ENCODE data around the gene SPG21. TPM values are rescaled to one million over a fixed set of nuclear protein-coding genes. Genes with fewer than 3 reads are reported as not detected.
A peak's percentile ranks its signal among the peaks of the same experiment; 100 is the strongest.

The SPG21 gene, protein sequence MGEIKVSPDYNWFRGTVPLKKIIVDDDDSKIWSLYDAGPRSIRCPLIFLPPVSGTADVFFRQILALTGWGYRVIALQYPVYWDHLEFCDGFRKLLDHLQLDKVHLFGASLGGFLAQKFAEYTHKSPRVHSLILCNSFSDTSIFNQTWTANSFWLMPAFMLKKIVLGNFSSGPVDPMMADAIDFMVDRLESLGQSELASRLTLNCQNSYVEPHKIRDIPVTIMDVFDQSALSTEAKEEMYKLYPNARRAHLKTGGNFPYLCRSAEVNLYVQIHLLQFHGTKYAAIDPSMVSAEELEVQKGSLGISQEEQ
- total RNA-seq (2012; rRNA removed) = 86.7 and 94.6 TPM in 2 replicates

DNA sequence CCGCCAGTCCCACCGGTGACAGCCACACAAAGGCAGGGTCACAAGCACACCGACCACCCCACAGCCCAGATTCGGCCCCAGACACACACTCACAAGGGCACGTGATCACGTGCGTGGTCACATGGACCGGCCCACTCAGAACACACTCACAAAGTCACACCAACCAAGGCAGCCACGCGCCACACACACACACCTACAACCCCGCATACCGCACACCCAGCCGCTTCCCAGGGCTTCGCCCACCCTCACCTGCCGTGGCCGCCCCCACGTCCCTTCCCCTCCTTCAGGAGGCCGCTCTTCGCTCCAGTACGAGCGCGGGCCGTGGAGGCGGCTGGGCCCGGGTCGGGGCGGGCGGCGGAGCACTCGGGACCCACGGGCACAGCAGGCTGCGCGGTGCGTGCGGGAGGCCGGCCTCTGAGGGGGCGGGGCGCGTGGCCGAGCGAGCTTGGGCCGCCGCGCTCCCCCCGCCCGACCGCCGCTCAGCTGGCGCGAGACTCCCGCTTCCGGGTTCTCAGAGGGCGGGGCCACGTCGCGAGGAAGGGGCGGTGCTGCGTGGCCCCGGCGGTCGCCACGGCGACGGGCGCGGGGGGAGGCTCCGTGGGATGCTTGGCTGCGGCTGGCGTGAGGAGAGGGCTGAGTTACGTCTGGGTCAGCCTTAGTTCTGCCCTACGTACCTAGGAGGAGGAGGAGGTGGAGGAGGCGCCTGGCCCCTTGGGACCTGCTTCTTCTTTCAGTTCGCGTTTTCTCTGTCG lies at the start of gene SPG21:
TSS of gene SPG21 (minus strand) at position 499 of the 752 bp plus-strand sequence. CDS start 6,345 bp downstream, outside the sequence.
- no peaks in the 10 kb centered on the region for H3K9me3 ChIP-seq (replicated peaks; ENCODE audit: low read length)
- H3K4me3 ChIP-seq (ENCODE audit: low read length) = peak within 1 kb of the TSS; percentile 99
- peaks cover 6% of the 10 kb centered on the region for H3K36me3 ChIP-seq (ENCODE audit: insufficient read depth, low read length)
- H3K4me2 ChIP-seq (ENCODE audit: low read length) = peak within 1 kb of the TSS; percentile 96
- no peaks in the 10 kb centered on the region for H3K27me3 ChIP-seq (ENCODE audit: control insufficient read depth, insufficient read depth, low read length)
- peak within 1 kb of the TSS; percentile 98 for H3K9ac ChIP-seq (ENCODE audit: low read depth, low read length)
- peaks cover 25% of the 10 kb centered on the region for H3K4me1 ChIP-seq (ENCODE audit: control insufficient read depth, insufficient read depth, low read length)

DNA sequence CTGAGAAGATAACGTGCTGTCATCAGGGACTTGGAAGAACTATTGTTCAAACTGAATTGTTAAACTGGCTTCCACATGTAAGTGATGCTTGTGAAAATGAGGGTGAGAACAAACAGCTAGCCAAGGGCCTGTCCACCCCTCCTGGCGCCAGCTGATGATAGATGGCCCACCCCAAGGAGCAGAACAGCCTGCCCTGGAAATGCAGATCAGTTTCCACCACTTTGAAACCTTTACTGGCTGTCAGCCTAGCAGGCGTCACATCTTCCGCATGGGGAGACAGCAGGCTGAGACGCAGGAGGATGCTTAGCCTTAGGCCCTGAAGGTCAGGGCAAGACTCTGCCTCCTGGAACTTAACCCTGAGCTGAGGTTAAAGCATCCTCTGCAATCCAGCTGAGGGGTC lies 49.1 kb upstream of the SPG21 start:
- no peaks in the 10 kb centered on the region for H3K36me3 ChIP-seq (ENCODE audit: insufficient read depth, low read length)
- H3K9me3 ChIP-seq (replicated peaks; ENCODE audit: low read length) = no peaks in the 10 kb centered on the region
- H3K4me1 ChIP-seq (ENCODE audit: control insufficient read depth, insufficient read depth, low read length) = peaks cover 13% of the 10 kb centered on the region
- no peak overlapping the region for H3K4me2 ChIP-seq (ENCODE audit: low read length)
- H3K9ac ChIP-seq (ENCODE audit: low read depth, low read length) = no peak overlapping the region
- H3K27me3 ChIP-seq (ENCODE audit: control insufficient read depth, insufficient read depth, low read length) = no peaks in the 10 kb centered on the region
- no peak overlapping the region for H3K4me3 ChIP-seq (ENCODE audit: low read length)

DNA sequence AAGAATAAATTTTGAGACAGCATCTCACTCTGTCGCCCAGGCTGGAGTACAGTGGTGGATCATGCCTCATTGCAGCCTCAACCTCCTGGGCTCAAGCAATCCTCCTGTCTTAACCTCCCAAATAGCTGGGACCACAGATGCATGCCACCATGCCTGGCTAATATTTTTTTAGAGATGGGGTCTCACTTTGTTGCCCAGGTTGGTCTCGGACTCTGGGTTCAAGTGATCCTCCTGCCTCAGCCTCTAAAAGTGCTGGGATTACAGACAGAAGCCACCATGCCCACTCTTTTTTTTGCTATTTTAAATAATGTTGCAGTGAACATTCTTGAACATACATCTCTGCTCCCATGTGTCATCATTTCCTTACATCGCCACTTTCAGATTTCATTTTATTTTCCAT lies 48.7 kb upstream of the SPG21 start:
- Histone ChIP-seq H3K9ac (ENCODE audit: low read depth, low read length) (no peak overlapping the region), H3K4me1 (ENCODE audit: control insufficient read depth, insufficient read depth, low read length) (peaks cover 10% of the 10 kb centered on the region), H3K4me2 (ENCODE audit: low read length) (no peak overlapping the region), H3K36me3 (ENCODE audit: insufficient read depth, low read length) (no peaks in the 10 kb centered on the region), H3K4me3 (ENCODE audit: low read length) (no peak overlapping the region), H3K27me3 (ENCODE audit: control insufficient read depth, insufficient read depth, low read length) (no peaks in the 10 kb centered on the region), H3K9me3 (replicated peaks; ENCODE audit: low read length) (no peaks in the 10 kb centered on the region)

DNA sequence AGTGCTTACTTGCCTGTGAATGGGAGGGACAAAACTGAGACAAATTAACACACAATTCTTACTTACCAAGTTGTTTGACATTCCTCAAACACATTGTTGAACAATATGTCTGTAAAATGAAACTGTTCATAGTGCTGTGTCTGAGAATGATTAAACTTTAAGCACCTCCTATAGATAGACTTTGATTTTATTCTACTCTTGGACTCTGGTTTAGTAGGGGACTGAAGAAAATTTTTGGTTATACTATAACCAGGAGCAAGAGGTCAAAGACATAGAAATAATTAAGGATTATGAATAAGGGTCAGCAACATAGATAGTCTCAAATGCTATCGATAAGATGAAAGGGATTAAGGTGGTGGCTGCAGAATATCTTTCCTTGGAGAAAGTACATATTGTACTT lies 47.6 kb upstream of the SPG21 start:
- Histone ChIP-seq H3K4me1 (ENCODE audit: control insufficient read depth, insufficient read depth, low read length) (peaks cover 7% of the 10 kb centered on the region), H3K4me3 (ENCODE audit: low read length) (no peak overlapping the region), H3K9ac (ENCODE audit: low read depth, low read length) (no peak overlapping the region), H3K4me2 (ENCODE audit: low read length) (no peak overlapping the region), H3K9me3 (replicated peaks; ENCODE audit: low read length) (no peaks in the 10 kb centered on the region), H3K36me3 (ENCODE audit: insufficient read depth, low read length) (no peaks in the 10 kb centered on the region), H3K27me3 (ENCODE audit: control insufficient read depth, insufficient read depth, low read length) (no peaks in the 10 kb centered on the region)

DNA sequence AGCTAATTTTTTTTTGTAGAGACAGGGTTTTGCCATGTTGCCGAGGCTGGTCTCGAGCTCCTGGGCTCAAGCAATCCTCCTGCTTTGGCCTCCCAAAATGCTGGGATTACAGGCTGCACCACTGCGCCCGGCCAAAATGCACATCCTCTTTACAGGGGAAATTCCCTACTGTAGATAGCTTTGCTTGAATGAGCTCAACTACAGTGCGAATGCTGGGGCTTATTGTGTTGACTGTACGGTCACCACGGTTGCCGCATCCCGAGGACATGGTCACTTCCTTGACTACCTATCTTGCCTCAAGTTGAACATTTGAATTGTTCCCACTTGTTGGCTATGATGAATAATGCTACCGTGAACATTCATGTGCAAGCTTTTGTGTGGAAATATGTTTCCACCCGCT lies 45.0 kb upstream of the SPG21 start:
- peaks cover 7% of the 10 kb centered on the region for H3K4me1 ChIP-seq (ENCODE audit: control insufficient read depth, insufficient read depth, low read length)
- no peak overlapping the region for H3K9ac ChIP-seq (ENCODE audit: low read depth, low read length)
- no peak overlapping the region for H3K4me2 ChIP-seq (ENCODE audit: low read length)
- peaks cover 6% of the 10 kb centered on the region for H3K27me3 ChIP-seq (ENCODE audit: control insufficient read depth, insufficient read depth, low read length)
- H3K9me3 ChIP-seq (replicated peaks; ENCODE audit: low read length) = no peaks in the 10 kb centered on the region
- H3K4me3 ChIP-seq (ENCODE audit: low read length) = no peak overlapping the region
- H3K36me3 ChIP-seq (ENCODE audit: insufficient read depth, low read length) = no peaks in the 10 kb centered on the region

DNA sequence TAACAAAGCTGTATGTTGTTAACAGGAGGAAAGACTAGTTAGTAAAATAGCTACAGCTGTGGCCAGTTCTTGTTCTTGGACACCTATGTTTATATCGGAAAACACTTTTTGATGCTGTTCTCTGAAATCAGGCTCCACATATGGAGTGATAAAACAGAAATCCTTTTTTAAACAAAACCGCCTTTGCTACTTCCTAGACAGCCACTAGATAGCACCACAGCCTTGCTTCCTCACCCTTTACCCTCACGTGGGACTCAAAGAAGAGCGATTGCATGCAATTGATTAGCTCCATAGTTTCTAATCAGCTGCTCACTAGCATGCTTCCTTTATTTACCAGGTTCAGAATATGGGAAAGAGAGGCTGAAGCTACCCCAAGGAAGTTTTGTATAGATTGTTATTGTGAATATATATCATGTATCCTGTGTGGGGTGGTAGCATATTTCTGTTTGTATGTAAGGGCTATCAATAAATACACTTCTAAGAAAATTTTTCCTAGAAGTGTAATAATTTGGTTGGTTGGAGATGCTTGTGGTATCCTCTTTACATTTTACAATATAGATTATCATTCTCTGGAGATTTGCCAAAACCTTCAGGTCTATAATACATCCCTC lies 44.0 kb upstream of the SPG21 start:
- Histone ChIP-seq H3K4me3 (ENCODE audit: low read length) (no peak overlapping the region), H3K9ac (ENCODE audit: low read depth, low read length) (no peak overlapping the region), H3K36me3 (ENCODE audit: insufficient read depth, low read length) (no peaks in the 10 kb centered on the region), H3K4me2 (ENCODE audit: low read length) (no peak overlapping the region), H3K27me3 (ENCODE audit: control insufficient read depth, insufficient read depth, low read length) (peaks cover 6% of the 10 kb centered on the region), H3K9me3 (replicated peaks; ENCODE audit: low read length) (no peaks in the 10 kb centered on the region), H3K4me1 (ENCODE audit: control insufficient read depth, insufficient read depth, low read length) (peaks cover 7% of the 10 kb centered on the region)

DNA sequence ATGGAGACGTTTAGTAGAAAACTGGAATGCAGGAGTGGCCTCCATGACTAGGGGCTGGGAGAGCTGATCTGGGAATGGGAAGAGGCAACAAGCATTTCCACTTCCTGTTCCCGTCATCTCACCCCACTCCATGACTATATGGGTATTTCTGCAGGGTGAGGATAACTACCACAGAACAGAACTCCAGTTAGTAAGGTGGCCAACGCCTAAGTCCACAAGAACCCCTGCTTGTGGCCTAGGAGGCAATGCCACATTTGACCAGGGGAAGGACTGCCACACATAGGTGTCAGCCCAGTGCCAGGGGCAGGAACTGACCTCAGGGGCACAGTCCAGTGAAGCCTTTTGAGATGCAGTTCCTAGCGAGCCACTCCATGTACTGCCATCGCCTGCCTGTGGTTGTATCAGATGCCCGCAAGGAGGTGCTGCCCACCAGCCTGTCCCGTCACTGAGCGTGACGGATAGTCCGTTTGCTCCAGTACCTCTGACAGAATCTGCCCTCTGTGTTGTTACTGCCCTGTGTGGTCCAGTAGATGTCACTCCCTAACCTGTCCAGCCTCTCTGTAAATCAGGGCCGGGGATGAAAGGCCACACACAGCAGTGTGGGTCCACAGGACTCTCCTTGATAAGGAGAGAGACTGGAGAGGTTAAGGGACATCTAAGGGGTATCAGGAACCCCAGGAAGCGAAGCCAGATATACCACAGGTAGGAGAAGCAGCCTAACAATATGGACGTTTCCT lies 43.3 kb upstream of the SPG21 start:
- no peaks in the 10 kb centered on the region for H3K9me3 ChIP-seq (replicated peaks; ENCODE audit: low read length)
- H3K4me3 ChIP-seq (ENCODE audit: low read length) = no peak overlapping the region
- H3K4me1 ChIP-seq (ENCODE audit: control insufficient read depth, insufficient read depth, low read length) = peaks cover 12% of the 10 kb centered on the region
- H3K36me3 ChIP-seq (ENCODE audit: insufficient read depth, low read length) = no peaks in the 10 kb centered on the region
- no peak overlapping the region for H3K9ac ChIP-seq (ENCODE audit: low read depth, low read length)
- peaks cover 6% of the 10 kb centered on the region for H3K27me3 ChIP-seq (ENCODE audit: control insufficient read depth, insufficient read depth, low read length)
- no peak overlapping the region for H3K4me2 ChIP-seq (ENCODE audit: low read length)

DNA sequence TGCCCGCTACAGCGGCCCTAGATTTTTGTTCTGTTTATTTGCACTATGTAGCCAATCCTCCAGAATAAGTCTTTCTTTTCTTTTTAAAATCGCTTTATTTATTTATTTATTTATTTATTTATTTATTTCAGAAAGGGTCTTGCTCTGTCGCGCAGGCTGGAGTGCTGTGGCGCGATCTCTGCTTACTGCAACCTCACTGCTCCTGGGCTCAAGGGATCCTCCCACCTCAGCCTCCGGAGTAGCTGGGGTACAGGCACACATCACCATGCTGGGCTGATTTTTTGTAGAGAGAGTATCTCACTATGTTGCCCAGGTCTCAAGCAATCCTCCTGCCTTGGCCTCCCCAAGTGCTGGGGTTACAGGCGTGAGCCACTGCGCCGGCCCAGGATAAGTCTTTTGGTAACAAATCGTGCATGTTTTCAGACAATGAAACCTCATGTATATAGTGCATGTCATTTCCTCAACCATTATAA lies 40.1 kb upstream of the SPG21 start:
- H3K9me3 ChIP-seq (replicated peaks; ENCODE audit: low read length) = no peaks in the 10 kb centered on the region
- no peak overlapping the region for H3K9ac ChIP-seq (ENCODE audit: low read depth, low read length)
- peaks cover 12% of the 10 kb centered on the region for H3K36me3 ChIP-seq (ENCODE audit: insufficient read depth, low read length)
- peak overlapping the region; percentile 99 for H3K4me3 ChIP-seq (ENCODE audit: low read length)
- H3K27me3 ChIP-seq (ENCODE audit: control insufficient read depth, insufficient read depth, low read length) = peaks cover 6% of the 10 kb centered on the region
- peaks cover 17% of the 10 kb centered on the region for H3K4me1 ChIP-seq (ENCODE audit: control insufficient read depth, insufficient read depth, low read length)
- H3K4me2 ChIP-seq (ENCODE audit: low read length) = peak overlapping the region; percentile 96

DNA sequence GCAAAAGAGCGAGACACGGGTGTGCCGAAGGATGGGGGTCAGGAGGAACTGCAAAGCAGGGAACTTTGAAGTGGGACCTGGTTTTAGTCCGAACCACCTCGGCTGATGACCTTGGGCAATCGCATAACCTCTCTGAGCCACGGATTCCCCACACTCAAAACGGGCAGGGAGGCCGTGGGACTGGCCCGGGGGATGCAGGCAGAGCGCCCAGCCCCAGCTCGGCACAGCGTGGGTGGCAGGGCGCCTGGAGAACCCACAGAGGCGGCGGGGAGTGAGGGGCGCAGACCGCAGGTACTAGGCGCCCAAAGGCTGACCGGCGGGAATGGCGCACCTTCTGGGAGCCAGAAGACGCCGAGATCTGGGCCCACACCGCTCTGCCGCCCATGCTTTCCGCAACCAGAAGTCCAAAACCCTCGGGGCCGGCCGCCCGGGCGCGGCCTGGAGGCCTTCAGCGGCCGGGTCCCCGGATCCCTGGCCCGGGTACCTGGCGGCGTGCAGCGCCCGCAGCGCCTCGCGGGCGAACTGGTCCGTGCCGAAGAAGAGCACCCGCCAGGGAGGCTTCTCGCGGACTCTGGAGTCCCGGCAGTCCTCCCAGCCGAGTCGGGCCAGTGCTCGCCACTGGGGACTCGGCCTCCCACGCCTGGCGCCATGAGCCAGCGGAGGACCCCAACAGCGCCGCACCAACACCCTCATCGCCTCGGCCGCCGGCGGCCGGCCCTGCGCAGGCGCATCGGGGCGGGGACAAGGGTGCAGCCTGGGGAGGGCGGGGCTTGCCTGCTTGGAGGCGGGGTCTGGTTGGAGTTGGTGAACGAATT lies 39.4 kb upstream of the SPG21 start, which contains the start of gene MTFMT:
TSS of gene MTFMT (minus strand) at position 719 of the 815 bp plus-strand sequence. CDS start at position 693, 26 bp downstream.
- peaks cover 16% of the 10 kb centered on the region for H3K36me3 ChIP-seq (ENCODE audit: insufficient read depth, low read length)
- H3K9me3 ChIP-seq (replicated peaks; ENCODE audit: low read length) = no peaks in the 10 kb centered on the region
- peak within 1 kb of the TSS; percentile 96 for H3K4me2 ChIP-seq (ENCODE audit: low read length)
- peaks cover 17% of the 10 kb centered on the region for H3K4me1 ChIP-seq (ENCODE audit: control insufficient read depth, insufficient read depth, low read length)
- H3K9ac ChIP-seq (ENCODE audit: low read depth, low read length) = peak within 1 kb of the TSS; percentile 87
- peaks cover 6% of the 10 kb centered on the region for H3K27me3 ChIP-seq (ENCODE audit: control insufficient read depth, insufficient read depth, low read length)
- peak within 1 kb of the TSS; percentile 99 for H3K4me3 ChIP-seq (ENCODE audit: low read length)

DNA sequence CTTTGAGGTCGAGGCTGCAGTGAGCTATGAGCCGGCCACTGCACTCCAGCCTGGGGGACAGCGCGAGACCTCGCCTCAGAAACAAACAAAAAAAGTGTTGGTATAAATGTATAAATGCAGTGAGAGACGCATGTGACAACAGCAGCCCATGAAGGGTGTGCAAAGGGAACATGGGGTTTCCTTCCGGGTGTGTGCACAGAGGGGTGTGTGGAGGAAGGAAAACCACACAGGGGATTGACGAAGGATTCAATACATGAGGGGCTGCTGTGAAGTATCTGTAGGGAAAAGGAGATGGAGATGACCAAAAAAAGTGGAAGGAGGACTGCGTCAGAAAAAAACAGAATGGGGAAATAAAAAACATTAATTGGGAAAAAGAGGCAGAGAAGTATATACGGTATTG lies 38.6 kb upstream of the SPG21 start:
- peaks cover 17% of the 10 kb centered on the region for H3K4me1 ChIP-seq (ENCODE audit: control insufficient read depth, insufficient read depth, low read length)
- H3K9ac ChIP-seq (ENCODE audit: low read depth, low read length) = peak overlapping the region; percentile 87
- H3K4me2 ChIP-seq (ENCODE audit: low read length) = peak overlapping the region; percentile 96
- peaks cover 19% of the 10 kb centered on the region for H3K36me3 ChIP-seq (ENCODE audit: insufficient read depth, low read length)
- no peaks in the 10 kb centered on the region for H3K9me3 ChIP-seq (replicated peaks; ENCODE audit: low read length)
- peaks cover 6% of the 10 kb centered on the region for H3K27me3 ChIP-seq (ENCODE audit: control insufficient read depth, insufficient read depth, low read length)
- peak overlapping the region; percentile 99 for H3K4me3 ChIP-seq (ENCODE audit: low read length)

All from skeletal muscle satellite cell (primary cell).